Stimulated activated CD4-positive, alpha-beta T cell treated with anti-CD3 and anti-CD28 coated beads, Interleukin-12 subunit alpha, Interleukin-12 subunit beta, amount 100 ng/mL, for 48 hours (primary cell): ENCODE data around the gene PLA2G4F.

Experiments
- DNase-seq, 3 donors: peaks; one replicate each; pipeline ENCODE4 v3.0.0-alpha.2; 2020; ENCODE audit warnings: low read depth in 2 of 3, low spot score in 1 of 3

PLA2G4F gene

GRCh38 chr15:42134617-42135245 is 21.7 kb downstream of the PLA2G4F start:
- no peak for DNase-seq

- DNase-seq = peak; percentile 46 to 61 (median 49)
Observed at GRCh38 chr15:42133886-42134502, 22.4 kb downstream of the PLA2G4F start.

GRCh38 chr15:42133356-42133755 is 23.1 kb downstream of the PLA2G4F start:
- no peak for DNase-seq

- DNase-seq = no peak
Observed at GRCh38 chr15:42131826-42132806, 24.3 kb downstream of the PLA2G4F start.

- DNase-seq = no peak
Observed at GRCh38 chr15:42131006-42131405, 25.4 kb downstream of the PLA2G4F start.

- no peak for DNase-seq
Observed at GRCh38 chr15:42130246-42130986, 26.0 kb downstream of the PLA2G4F start.

GRCh38 chr15:42129364-42129763 is 27.1 kb downstream of the PLA2G4F start:
- no peak for DNase-seq

- DNase-seq = no peak
Observed at GRCh38 chr15:42128476-42128875, 28.0 kb downstream of the PLA2G4F start.

- no peak for DNase-seq
Observed at GRCh38 chr15:42123546-42123945, 32.9 kb downstream of the PLA2G4F start.

GRCh38 chr15:42121682-42122081 is 34.8 kb downstream of the PLA2G4F start:
- no peak for DNase-seq

- no peak for DNase-seq
Observed at GRCh38 chr15:42121021-42121420, 35.4 kb downstream of the PLA2G4F start.

GRCh38 chr15:42120285-42120684 is 36.2 kb downstream of the PLA2G4F start:
- no peak for DNase-seq

GRCh38 chr15:42119446-42119760 is 37.0 kb downstream of the PLA2G4F start:
- DNase-seq = no peak

- no peak for DNase-seq
Observed at GRCh38 chr15:42118650-42119445, 37.6 kb downstream of the PLA2G4F start.

- DNase-seq = no peak
Observed at GRCh38 chr15:42111924-42112323, 44.5 kb downstream of the PLA2G4F start.

GRCh38 chr15:42110367-42110766 is 46.1 kb downstream of the PLA2G4F start:
- no peak for DNase-seq

GRCh38 chr15:42108806-42109205 is 47.6 kb downstream of the PLA2G4F start:
- DNase-seq = no peak

- DNase-seq = no peak
Observed at GRCh38 chr15:42108189-42108588, 48.2 kb downstream of the PLA2G4F start.

- DNase-seq = peak; percentile 31 to 63 (median 58)
Observed at GRCh38 chr15:42107473-42107872, 49.0 kb downstream of the PLA2G4F start.

- DNase-seq = no peak
Observed at GRCh38 chr15:42106288-42106687, 50.1 kb downstream of the PLA2G4F start.
